Lower leg skin (tissue), 3 donors: ENCODE data around the gene STX10.
"Not testable (repeated sequence)": the region's sequence is repeated elsewhere in the genome, so short reads cannot be mapped to it uniquely, and the experiment has no call there.

ENCODE experiments used
- CTCF ChIP-seq, 3 donors: fragments of 450-650 bp; IDR thresholded peaks; one replicate each; pipeline ENCODE4 v1.5.1; 2016; ENCODE audit warnings: antibody characterized with exemption in 3 of 3, mild to moderate bottlenecking in 3 of 3, moderate library complexity in 2 of 3
- POLR2A ChIP-seq, 2 donors: fragments of 450-650 bp; IDR thresholded peaks; one replicate each; pipeline ENCODE4 v1.6.1; 2016 to 2017; ENCODE audit warnings: antibody characterized with exemption in 2 of 2, mild to moderate bottlenecking in 1 of 2, moderate library complexity in 1 of 2

GRCh38 chr19:13177584-13177983, 27.4 kb upstream of the STX10 start:
- TF ChIP-seq CTCF, POLR2A (IDR thresholded peaks at IDR 0.05): not testable (repeated sequence)
